GM21367 (cell line): ENCODE measurements around the gene FAM83B.
"Not testable (repeated sequence)": the region's sequence is repeated elsewhere in the genome, so short reads cannot be mapped to it uniquely, and the experiment has no call there.

Experiments
- ATAC-seq: cut with Tn5 transposase; IDR thresholded peaks from one replicate; pipeline ENCODE4 v1.9.1; 2021; ENCODE audit not compliant: unreplicated experiment

Gene FAM83B

DNA sequence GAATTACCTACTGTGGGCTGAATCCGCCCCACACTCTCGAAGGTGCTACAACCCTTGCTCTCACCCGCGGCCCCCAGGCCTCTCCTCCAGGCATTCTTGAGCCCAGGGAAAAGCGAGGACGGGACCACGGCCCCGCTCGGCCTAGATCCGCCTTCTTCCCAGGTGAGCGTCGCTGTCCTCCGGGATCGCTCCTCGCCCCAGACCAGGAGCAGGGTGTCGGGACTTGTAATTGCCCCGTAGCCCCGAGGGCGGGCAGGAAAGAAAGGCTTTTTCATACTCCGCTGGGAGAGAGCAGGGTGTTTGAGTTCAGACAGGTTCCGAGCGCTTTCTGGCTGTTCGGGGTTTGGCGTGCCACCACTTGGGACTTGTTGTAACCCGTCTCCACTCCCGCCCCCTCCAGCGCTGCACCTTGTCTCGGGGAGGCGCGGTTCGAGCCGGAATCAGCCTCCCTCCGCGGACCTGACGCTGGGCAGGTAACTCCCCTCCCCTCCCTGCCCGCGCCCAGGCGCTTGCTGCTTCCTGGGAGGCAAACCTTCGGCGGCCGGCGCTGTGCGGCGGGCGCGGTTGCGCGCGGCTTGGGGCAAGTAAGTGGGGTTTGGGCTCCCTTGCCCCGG is at the start of gene FAM83B:
TSS of gene FAM83B (plus strand) at position 529 of the 614 bp plus-strand sequence. CDS start 23,476 bp downstream, outside the sequence.
- no peak for ATAC-seq

DNA sequence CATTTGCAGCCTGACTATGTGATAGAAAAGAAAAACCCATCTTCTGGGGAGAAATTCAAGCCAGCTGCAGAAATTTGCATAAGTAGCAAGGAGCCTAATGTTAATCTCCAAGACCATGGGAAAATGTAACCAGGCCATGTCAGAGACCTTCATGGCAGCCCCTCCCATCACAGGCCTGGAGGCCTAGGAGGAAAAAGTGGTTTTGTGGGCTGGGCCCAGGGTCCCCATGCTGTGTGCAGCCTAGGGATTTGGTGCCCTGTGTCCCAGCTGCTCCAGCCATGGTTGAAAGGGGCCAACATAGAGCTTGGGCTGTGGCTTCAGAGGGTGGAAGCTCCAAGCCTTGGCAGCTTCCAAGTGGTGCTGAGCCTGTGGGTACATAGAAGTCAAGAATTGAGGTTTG is 49.7 kb upstream of the FAM83B start:
- not testable (repeated sequence) for ATAC-seq

DNA sequence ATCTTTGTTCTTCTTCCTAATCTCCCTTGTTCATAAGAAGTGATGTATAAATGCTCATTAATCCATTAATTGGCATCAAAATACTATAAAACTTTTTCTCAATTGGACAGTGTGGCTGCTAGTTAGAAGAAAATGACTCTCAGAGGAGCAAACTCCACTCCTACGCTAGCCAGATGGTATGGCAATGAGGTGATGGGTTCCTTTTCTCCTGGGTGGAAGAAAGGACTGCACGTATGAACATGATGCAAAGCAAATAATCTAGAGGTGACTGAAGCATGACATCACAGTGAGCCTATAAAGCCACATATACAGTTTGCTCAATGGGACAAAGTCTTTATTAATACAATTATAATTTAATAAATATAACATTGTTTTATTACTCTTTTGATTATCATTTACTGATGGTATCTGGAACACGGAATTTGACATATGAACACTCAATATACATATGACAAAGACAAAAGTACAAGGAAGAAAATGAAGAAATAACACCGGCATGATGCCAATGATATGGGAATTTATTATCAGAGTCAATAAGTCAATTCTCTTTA is 46.4 kb upstream of the FAM83B start:
- ATAC-seq: no peak

GRCh38 chr6:54801244-54801643 is 45.3 kb upstream of the FAM83B start:
- ATAC-seq: no peak

DNA sequence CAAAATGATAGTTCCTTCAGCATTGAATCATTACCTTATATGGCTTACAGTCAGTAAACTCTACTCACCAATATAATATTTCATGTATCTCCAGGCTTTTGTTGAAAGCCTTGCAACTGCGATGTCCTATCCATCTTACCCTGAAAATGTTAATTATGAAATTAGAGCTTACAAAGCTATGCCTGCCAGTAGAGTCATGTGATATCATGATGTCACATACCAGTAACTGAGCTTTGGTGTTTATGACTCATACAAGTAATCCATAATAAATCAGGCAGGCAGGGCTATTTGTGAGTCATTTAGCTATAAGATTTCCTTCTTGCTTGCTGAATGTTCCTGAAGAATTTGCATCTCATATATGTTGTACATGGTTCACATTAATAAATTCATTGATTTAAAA is 44.9 kb upstream of the FAM83B start:
- ATAC-seq: no peak

DNA sequence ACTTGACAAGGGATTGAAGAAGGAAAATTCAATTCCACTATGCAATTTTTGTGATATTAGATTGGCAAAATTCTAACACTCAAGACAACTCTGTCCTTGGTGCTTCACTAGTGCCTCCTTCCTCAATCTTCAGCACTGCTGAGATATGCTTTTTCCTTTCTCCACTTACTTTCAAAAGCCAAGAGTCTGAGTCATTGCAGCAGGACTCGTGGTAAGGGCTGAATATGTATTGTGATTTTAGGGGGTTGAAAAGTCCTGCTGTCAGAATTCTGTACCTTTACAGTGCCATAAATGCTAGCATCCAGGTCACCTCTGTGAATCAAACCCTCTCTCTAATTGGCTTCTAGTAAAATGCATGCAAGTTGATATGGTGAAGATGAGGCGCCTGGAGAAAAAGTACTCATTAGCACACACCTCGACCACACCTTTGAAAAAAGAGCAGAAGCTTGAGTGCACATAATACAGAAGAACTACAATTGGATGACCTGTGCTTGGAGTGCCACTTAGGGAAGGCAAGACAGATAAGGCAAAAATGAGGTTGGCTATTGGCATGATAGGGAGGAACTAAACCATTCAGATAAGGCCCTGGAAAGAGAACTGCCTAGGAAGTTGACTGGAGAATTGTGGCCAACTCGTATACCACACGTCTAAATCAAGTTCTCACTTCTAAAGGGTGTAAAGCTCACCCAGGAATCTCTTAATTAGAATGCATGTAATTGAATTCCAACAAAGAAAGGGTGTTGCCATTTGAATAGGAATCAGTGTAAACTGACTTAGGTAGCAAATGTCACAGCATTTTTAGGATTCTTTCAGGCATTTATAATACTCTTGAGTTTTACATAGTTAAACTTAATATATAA is 43.6 kb upstream of the FAM83B start:
- ATAC-seq: no peak

GRCh38 chr6:54805077-54805476 is 41.5 kb upstream of the FAM83B start:
- ATAC-seq: no peak

GRCh38 chr6:54810147-54810546 is 36.4 kb upstream of the FAM83B start:
- ATAC-seq: no peak

DNA sequence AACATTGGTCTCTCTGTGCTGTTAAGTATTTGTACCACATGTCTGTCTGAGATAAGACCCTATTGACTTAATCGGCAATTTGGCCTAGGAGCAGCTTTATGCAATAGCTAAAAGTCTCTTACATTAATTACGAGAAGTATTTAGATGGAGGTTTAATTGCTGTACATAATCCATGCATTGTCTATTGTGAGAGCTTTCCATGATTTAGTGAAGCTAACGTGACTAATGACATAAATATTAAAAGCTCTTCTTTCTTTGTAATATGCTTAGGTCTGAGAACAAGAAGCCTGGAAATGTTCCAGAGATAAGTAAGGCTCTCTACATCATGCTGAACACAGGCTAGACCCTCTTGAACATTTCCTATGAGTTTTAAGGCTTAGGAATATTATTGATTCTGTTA is 32.7 kb upstream of the FAM83B start:
- ATAC-seq: no peak

- no peak for ATAC-seq
These were observed 29.3 kb upstream of the FAM83B start for GRCh38 chr6:54817236-54817635.

GRCh38 chr6:54817834-54818233 is 28.7 kb upstream of the FAM83B start:
- no peak for ATAC-seq

- ATAC-seq: not testable (repeated sequence)
These were observed 22.3 kb upstream of the FAM83B start for GRCh38 chr6:54824225-54824624.

- ATAC-seq: no peak
These were observed 19.6 kb upstream of the FAM83B start for GRCh38 chr6:54827010-54827409.

DNA sequence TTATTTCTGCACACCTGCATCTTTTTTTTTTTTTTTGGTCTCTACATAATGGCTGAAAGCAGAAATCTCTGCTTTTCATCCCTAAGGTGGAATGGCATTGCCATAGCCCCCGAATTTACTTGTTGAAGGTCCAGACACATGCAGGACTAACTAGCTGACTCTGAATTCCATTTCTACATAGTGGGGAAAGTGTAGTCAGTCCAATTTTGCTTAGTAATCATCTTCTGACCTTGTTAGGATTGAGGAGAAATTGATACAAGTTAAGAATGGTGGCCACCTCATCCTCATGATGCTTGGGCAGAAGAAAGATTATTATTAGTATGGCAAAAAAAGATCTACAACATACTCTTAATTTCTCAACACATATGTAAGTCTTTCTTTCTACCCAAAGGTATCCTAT is 16.4 kb upstream of the FAM83B start:
- no peak for ATAC-seq

- no peak for ATAC-seq
These were observed 11.4 kb upstream of the FAM83B start for GRCh38 chr6:54835176-54835575.

DNA sequence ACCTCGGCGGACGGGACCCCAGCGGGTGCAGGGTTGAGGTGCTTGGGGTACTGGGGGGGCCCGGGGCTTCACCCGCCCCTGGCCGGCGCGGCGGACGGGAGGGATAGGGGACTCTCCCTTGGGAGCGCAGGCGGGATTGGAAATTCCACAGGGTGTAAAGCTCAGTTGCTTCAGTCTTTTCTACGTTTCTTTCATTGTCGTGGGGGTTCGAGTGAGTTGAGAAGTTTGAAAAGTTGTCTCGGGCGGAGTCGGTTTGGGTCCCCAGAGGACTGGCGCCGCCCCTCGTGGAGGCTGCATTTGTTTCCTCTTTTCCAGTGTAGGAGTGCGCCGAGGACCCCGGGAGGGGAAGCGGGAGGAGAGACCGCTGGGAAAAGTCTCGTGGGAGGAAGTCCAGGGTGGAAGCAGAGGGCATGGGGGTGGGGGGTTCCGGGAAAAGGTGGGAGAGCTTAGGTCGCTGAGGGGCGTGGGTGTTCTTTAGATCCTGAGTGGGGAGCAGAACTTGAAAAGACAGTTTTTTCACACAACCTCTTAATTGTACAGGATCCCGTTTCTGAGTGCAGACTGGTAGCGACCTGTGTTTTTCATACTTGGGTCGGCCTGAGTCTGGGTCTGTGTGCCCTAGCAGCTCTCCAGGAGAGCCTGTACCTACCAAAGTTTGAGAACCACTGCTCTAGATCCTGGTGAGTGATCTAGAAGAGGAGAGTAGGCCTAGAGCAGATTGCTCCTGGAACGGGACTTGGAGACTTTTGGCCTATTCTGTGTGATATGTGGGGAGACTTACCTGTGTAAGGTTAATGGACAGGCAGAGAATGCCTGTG is 495 bp downstream of the FAM83B start:
- no peak for ATAC-seq

- no peak for ATAC-seq
These were observed 1.4 kb downstream of the FAM83B start for GRCh38 chr6:54847799-54848597.

GRCh38 chr6:54850114-54850513 is 3.5 kb downstream of the FAM83B start:
- ATAC-seq: no peak

DNA sequence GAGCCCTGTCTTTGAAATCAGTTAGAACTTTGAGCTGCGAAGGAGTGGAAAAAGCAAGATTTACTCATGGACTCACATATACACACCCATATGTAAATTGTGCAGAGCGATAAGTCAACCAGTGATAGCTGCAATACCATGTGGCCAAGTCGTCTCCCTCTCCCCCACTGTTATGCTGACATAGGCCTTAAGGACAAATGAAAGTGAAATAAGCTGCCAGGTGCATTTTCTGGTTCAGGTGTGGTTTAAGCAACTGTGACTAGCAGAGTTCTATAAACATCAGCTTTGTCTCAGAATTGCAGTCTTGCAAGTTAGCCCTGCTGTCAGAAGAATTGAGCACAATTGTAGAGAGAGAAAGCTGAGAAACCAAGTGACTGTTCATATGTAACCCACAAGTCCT is 9.6 kb downstream of the FAM83B start:
- no peak for ATAC-seq

GRCh38 chr6:54860132-54860531 is 13.6 kb downstream of the FAM83B start:
- no peak for ATAC-seq

DNA sequence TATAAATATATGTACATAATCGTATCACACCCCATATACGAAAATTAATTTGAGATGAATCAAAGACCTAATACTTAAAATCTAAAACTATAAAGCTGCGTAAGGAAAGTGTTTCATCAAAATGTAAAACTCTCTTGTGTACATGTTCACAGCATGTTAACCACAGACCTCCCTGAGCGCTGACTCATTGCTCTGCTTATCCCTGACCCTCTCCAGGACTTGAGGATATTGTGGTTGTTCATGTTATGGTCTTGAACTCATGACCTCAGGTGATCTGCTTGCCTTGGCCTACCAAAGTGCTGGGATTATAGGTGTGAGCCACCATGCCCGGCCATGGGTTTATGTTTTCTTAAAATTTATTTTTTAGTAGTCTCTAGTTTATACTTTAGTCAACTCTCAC is 14.2 kb downstream of the FAM83B start:
- no peak for ATAC-seq
